PFSK-1 (cell line): ENCODE results near the gene DIAPH3.

ENCODE experiments used
- FOXP2 ChIP-seq: optimal IDR thresholded peaks from 2 replicates; pipeline ENCODE3; 2011; ENCODE audit warnings: borderline replicate concordance, control low read depth, inconsistent platforms; ENCODE audit not compliant: insufficient read depth; ENCODE audit errors: extremely low read length, extremely low read depth
- POLR2AphosphoS5 ChIP-seq: IDR thresholded peaks from 2 replicates; pipeline ENCODE4 v1.6.1; 2012; ENCODE audit warnings: low read depth, mild to moderate bottlenecking, control low read depth, low read length, moderate library complexity
- REST ChIP-seq, 2 experiments: IDR thresholded peaks; 2 replicates each; pipeline versions ENCODE4 v1.6.1 to v1.8.0; 2011 to 2012; ENCODE audit warnings: low read depth in 2 of 2, low read length in 2 of 2, control low read depth in 1 of 2, inconsistent platforms in 1 of 2, mild to moderate bottlenecking in 1 of 2, moderate library complexity in 1 of 2; ENCODE audit not compliant: insufficient read depth in 1 of 2
- SIN3A ChIP-seq: IDR thresholded peaks from 2 replicates; pipeline ENCODE4 v1.6.1; 2012; ENCODE audit warnings: mild to moderate bottlenecking, low read length, moderate library complexity, borderline replicate concordance; ENCODE audit not compliant: insufficient read depth
- TAF1 ChIP-seq: IDR thresholded peaks from 2 replicates; pipeline ENCODE4 v1.6.1; 2012; ENCODE audit warnings: low read length, control low read depth, borderline replicate concordance; ENCODE audit not compliant: insufficient read depth

DIAPH3 gene

DNA sequence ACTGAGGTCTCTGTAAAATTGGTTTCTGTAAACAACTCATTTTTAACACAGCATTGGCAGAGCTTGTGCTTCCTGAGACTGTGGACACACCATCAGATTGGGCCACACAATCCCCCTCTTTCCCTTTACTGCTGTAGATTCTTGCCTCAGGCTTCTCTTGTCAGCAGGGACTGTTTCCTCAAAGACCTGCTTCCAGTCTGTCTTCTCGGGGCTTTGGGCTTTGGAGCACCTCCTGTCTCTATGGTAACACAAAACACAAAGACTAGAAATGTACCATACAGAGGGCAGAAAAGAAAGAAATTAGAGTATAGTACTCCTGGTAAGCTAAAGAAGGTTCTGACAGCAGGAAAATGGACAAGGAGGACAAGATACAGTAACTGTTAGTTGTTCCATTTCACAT lies 484.5 kb downstream of the DIAPH3 start:
- TF ChIP-seq REST (IDR thresholded peaks at IDR 0.05; ENCODE audit: insufficient read depth in 1 of 2, low read depth in 2 of 2, low read length in 2 of 2) (no peak), POLR2AphosphoS5 (no peak), FOXP2 (no peak), TAF1 (no peak), SIN3A (no peak)

DNA sequence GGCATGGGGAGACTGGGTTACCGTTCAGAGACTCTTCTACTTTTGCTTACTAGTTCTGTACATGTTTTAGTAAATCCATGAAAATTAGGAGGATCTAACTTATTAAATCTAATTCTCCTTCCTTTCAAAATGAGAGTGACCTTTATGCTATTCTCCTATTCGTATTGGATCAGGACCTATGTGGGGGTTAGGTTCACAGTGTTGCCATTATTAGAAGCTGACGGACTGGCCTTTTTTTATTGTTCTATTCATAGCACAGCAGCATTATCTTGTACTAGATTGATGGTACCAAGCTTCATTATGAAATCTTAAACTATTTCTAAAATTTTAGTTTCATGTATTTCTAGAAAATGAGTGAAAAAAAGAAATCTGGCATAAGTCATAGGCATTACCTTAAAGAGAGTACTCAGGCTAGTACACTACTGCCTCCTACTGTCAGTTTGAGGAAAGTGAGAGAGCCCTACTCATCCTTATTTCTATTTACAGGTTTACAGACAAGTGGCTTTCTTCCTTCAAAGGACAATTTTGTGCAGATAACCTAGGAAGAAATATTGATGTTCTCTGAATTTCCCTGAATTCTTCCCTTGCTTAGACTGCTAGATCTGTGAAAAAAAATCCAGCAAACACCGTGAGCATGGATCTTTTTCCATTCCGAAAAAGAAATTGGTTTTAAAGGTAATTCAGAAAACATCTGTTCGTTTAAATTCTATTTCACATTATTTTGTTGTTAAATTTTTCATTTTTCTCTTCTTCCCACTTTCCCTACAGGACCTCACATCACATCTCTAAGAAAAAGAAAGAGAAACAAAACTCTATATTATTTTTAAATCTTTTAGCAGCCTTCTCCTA lies 485.5 kb downstream of the DIAPH3 start:
- TF ChIP-seq FOXP2 (no peak), TAF1 (no peak)

DNA sequence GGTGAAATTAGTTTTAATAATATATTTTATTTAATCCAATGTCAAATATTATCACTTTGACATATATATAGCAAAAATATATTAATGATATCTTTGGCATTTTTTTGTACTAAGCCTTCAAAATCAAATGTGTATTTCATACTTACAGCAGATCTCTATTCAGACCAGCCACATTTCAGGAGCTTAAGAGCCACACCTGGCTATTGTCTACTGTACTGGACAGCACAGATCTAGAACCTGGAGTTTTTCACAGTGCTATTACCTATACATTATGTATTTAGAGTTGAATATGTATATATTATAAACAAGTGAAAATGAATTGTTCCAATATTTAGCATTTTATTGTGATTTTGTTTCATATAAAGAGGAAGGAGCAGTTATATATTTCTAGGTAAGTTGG lies 486.3 kb downstream of the DIAPH3 start:
- TF ChIP-seq TAF1 = no peak
- TF ChIP-seq POLR2AphosphoS5 = no peak
- no peak for TF ChIP-seq REST (IDR thresholded peaks at IDR 0.05; ENCODE audit: insufficient read depth in 1 of 2, low read depth in 2 of 2, low read length in 2 of 2)
- no peak for TF ChIP-seq SIN3A
- no peak for TF ChIP-seq FOXP2

GRCh38 chr13:59674616-59675015 lies 489.1 kb downstream of the DIAPH3 start:
- TF ChIP-seq FOXP2 (no peak), TAF1 (no peak), SIN3A (no peak), REST (IDR thresholded peaks at IDR 0.05; ENCODE audit: insufficient read depth in 1 of 2, low read depth in 2 of 2, low read length in 2 of 2) (no peak), POLR2AphosphoS5 (no peak)

DNA sequence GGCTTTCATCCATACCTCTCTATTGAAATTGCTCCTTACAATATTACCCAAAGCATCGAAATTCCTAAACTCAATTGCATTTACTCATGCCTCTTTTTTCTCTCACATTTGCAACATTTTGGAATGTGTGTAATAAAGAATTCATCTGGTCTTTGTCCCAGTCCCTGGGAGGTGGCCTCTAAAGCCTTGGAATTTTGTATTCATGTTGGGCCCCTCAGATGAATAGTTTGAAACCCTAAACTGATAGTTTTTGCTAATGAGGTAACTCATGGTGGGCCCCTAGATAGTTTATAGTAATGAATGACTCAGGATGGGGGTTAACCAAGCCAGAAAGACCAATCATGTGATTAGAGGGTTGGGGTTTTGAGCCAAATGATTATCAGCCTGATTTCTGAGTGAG lies 490.4 kb downstream of the DIAPH3 start:
- TF ChIP-seq FOXP2 = no peak
- TF ChIP-seq TAF1 = no peak
- no peak for TF ChIP-seq POLR2AphosphoS5
- TF ChIP-seq REST (IDR thresholded peaks at IDR 0.05; ENCODE audit: insufficient read depth in 1 of 2, low read depth in 2 of 2, low read length in 2 of 2) = no peak
